H1 (cell line): ENCODE results near the gene GNAO1. TPM values are rescaled to one million over a fixed set of nuclear protein-coding genes. Genes with fewer than 3 reads are reported as not detected.

Source experiments
- ASH2L ChIP-seq: fragments of 200-600, 300-600 bp; sonication (generic); IDR thresholded peaks from one replicate; pipeline ENCODE4 v1.7.1; 2017; ENCODE audit warnings: low read length
- E2F6 ChIP-seq: IDR thresholded peaks from 2 replicates; pipeline ENCODE4 v1.6.1; 2012; ENCODE audit warnings: inconsistent platforms
- POU5F1 ChIP-seq: IDR thresholded peaks from 2 replicates; pipeline ENCODE4 v1.6.1; 2011; ENCODE audit warnings: low read depth, mild to moderate bottlenecking, low read length, moderate library complexity
- SP2 ChIP-seq: IDR thresholded peaks from 2 replicates; pipeline ENCODE4 v1.6.1; 2012; ENCODE audit warnings: mild to moderate bottlenecking, low read length, inconsistent platforms
- microRNA-seq, 2 experiments: library from miRNA; unstranded; fragments of <30 nt; microRNA quantifications; one replicate each; pipeline versions ENCODE4 to v1.2.0, GENCODE V29; 2016 to 2020; ENCODE audit warnings: borderline microRNAs expressed in 2 of 2, borderline number of aligned reads in 2 of 2, borderline replicate concordance in 1 of 2
- polyA plus RNA-seq, 7 experiments: library from polyadenylated mRNA; depleted of rRNA in 3 of 7; stranded (reverse) in 5 of 7; unstranded in 2 of 7; fragments of >200 nt in 5 of 7; fragments of 200-250 nt in 2 of 7; gene quantifications; 1 replicate in 5 of 7; 2 replicates in 1 of 7; 4 replicates in 1 of 7; pipeline versions ENCODE4 v1.2.1 to v1.2.3, GENCODE V29; 2011 to 2013; ENCODE audit warnings: missing spikeins in 2 of 7, mixed read lengths in 2 of 7
- small RNA-seq: library from polyadenylated mRNA; stranded (forward); fragments of <200 nt; extraction: miRNeasy Mini kit (QIAGEN cat#:217004); gene quantifications from one replicate; pipeline ENCODE3, GENCODE V24; 2013; ENCODE audit not compliant: insufficient read depth
- total RNA-seq: library from RNA; stranded (reverse); fragmentation: NEBNext Ultra II Directional; extraction: Animal tissue kit (Norgen Biotek cat#: 25700); gene quantifications from 2 replicates; pipeline ENCODE4 v1.2.1, GENCODE V29; 2021

The GNAO1 gene
- total and polyA plus RNA-seq, 2 of the 8 experiments (the other 6 are each of a cell fraction or from before 2014, with no cell fraction given): 6.7 to 34.4 TPM

- no peak for TF ChIP-seq E2F6
- no peak for TF ChIP-seq POU5F1
- TF ChIP-seq SP2: no peak
- no peak for TF ChIP-seq ASH2L
Measured at GRCh38 chr16:56405977-56406672, 214.8 kb downstream of the GNAO1 start (continued).

Small RNAs within 50 kb of the gene (microRNA-seq; reads per million reads assigned to microRNA genes)
- 0 reads per million in 2 experiments for gene MIR3935

Small RNAs within 50 kb of the gene (small RNA-seq; reads per million reads assigned to genes)
- gene MIR3935: not detected

Other genes with a start within 250 kb of the GNAO1 start
- gene AMFR, start 234.1 kb downstream of the GNAO1 start, total RNA-seq: 20.4 and 21.7 TPM in 2 replicates
- 18.6 and 30.0 TPM in 2 replicates for gene AMFR, start 234.1 kb downstream of the GNAO1 start, polyA plus RNA-seq (2011; rRNA removed)